Astrocyte (in vitro differentiated cells and primary cell): Measurements from ENCODE around the gene C1QBP.

Experiments
- EZH2 ChIP-seq: IDR thresholded peaks from 2 replicates; pipeline ENCODE4 v1.6.1; 2012; ENCODE audit warnings: mild to moderate bottlenecking, low read length, inconsistent platforms; ENCODE audit not compliant: insufficient read depth
- TF ChIP-seq, protein P1 (sequence below): IDR thresholded peaks from 2 replicates; pipeline ENCODE4 v1.5.1; 2011; ENCODE audit warnings: low read depth, mild to moderate bottlenecking, inconsistent platforms, low read length, moderate library complexity; ENCODE audit not compliant: insufficient read depth

DNA sequence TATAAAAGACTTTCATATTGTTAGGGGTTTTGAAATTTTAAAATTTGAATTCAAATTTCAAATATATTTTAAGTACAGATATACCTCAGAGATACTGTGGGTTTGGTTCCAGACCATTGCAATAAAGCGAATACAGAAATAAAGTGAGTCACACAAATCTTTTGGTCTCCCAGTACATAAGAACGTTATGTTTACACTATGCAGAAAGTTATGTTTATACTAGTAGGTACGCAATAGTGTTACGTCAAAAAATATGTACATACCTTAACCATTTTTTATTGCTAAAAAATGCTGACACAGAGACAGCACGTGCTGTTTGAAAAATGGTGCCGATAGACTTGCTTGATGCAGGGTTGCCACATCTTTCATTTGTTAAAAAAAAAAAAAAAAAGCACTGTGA lies 39.2 kb downstream of the C1QBP start:
- TF ChIP-seq, protein P1, sequence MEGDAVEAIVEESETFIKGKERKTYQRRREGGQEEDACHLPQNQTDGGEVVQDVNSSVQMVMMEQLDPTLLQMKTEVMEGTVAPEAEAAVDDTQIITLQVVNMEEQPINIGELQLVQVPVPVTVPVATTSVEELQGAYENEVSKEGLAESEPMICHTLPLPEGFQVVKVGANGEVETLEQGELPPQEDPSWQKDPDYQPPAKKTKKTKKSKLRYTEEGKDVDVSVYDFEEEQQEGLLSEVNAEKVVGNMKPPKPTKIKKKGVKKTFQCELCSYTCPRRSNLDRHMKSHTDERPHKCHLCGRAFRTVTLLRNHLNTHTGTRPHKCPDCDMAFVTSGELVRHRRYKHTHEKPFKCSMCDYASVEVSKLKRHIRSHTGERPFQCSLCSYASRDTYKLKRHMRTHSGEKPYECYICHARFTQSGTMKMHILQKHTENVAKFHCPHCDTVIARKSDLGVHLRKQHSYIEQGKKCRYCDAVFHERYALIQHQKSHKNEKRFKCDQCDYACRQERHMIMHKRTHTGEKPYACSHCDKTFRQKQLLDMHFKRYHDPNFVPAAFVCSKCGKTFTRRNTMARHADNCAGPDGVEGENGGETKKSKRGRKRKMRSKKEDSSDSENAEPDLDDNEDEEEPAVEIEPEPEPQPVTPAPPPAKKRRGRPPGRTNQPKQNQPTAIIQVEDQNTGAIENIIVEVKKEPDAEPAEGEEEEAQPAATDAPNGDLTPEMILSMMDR: no peak
- no peak for TF ChIP-seq EZH2
